Gastroesophageal sphincter (tissue), 3 donors: ENCODE data around the gene UPK2.

Experiments used
- CTCF ChIP-seq, 4 experiments: fragments of 200-600 bp in 2 of 4; fragments of 450-650 bp in 2 of 4; sonication (generic) in 1 of 4; IDR thresholded peaks; one replicate each; pipeline ENCODE4 v1.5.1; 2017 to 2019; ENCODE audit warnings: antibody characterized with exemption in 4 of 4, mild to moderate bottlenecking in 2 of 4, moderate library complexity in 2 of 4
- EP300 ChIP-seq: sonication (generic); formaldehyde crosslinking; IDR thresholded peaks from one replicate; pipeline ENCODE4 v1.6.1; 2017; ENCODE audit warnings: antibody characterized with exemption, mild to moderate bottlenecking
- POLR2A ChIP-seq, 2 donors: fragments of 450-650 bp; IDR thresholded peaks; one replicate each; pipeline ENCODE4 v1.6.1; 2017; ENCODE audit warnings: antibody characterized with exemption in 2 of 2, mild to moderate bottlenecking in 2 of 2, moderate library complexity in 1 of 2
- POLR2AphosphoS5 ChIP-seq: sonication (generic); formaldehyde crosslinking; IDR thresholded peaks from one replicate; pipeline ENCODE4 v1.6.1; 2017; ENCODE audit warnings: antibody characterized with exemption

DNA sequence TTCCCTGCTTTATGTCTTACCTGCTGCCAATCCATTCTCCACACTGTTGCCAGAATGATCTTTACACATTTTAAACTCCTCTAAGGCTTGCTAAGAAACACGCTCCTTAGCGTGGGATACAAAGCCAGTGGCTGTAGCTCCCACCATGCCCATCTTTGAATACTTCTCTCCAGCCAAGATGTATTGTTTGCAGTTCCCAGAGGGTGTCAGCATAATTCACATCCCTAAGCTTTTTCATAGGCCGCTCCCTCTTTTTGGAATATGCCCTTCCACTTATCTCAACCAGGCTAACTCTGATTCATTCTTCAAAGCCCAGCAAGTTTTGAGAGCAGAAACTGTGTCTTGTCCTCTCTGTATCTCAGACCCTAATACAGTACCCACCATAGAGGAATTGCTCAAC lies 8.1 kb upstream of the UPK2 start:
- no peak for TF ChIP-seq POLR2AphosphoS5
- TF ChIP-seq CTCF (IDR thresholded peaks at IDR 0.05) = no peak
- no peak for TF ChIP-seq POLR2A (IDR thresholded peaks at IDR 0.05)
- TF ChIP-seq EP300 = no peak
